Muscle layer of colon (tissue), 2 donors: ENCODE data around the gene CYP2R1.
"Not testable (repeated sequence)": the region's sequence is repeated elsewhere in the genome, so short reads cannot be mapped to it uniquely, and the experiment has no call there.

Experiments
- H3K27ac ChIP-seq: one replicate; pipeline ENCODE4 v1.7.0; 2013; ENCODE audit warnings: low read depth, mild to moderate bottlenecking, low read length, moderate library complexity
- H3K27me3 ChIP-seq, 2 donors: one replicate each; pipeline ENCODE4 v1.7.0; 2013; ENCODE audit warnings: low read length in 2 of 2, mild to moderate bottlenecking in 2 of 2; ENCODE audit not compliant: insufficient read depth in 2 of 2, control insufficient read depth in 1 of 2
- H3K36me3 ChIP-seq: one replicate; pipeline ENCODE4 v1.7.0; 2013; ENCODE audit warnings: mild to moderate bottlenecking, low read length; ENCODE audit not compliant: insufficient read depth
- H3K4me1 ChIP-seq: one replicate; pipeline ENCODE4 v1.7.0; 2013; ENCODE audit warnings: mild to moderate bottlenecking, low read length; ENCODE audit not compliant: insufficient read depth
- H3K4me3 ChIP-seq, 2 donors: one replicate each; pipeline ENCODE4 v1.7.0; 2013; ENCODE audit warnings: low read length in 2 of 2, low read depth in 1 of 2, mild to moderate bottlenecking in 1 of 2, moderate library complexity in 1 of 2
- H3K9ac ChIP-seq: one replicate; pipeline ENCODE4 v1.7.0; 2013; ENCODE audit warnings: low read length
- H3K9me3 ChIP-seq: one replicate; pipeline ENCODE4 v1.7.0; 2013; ENCODE audit warnings: mild to moderate bottlenecking, low read length
- donor health status: abdominal sarcoma.
- donor health status: Adenocarcinoma of cecum.

CYP2R1 gene

DNA sequence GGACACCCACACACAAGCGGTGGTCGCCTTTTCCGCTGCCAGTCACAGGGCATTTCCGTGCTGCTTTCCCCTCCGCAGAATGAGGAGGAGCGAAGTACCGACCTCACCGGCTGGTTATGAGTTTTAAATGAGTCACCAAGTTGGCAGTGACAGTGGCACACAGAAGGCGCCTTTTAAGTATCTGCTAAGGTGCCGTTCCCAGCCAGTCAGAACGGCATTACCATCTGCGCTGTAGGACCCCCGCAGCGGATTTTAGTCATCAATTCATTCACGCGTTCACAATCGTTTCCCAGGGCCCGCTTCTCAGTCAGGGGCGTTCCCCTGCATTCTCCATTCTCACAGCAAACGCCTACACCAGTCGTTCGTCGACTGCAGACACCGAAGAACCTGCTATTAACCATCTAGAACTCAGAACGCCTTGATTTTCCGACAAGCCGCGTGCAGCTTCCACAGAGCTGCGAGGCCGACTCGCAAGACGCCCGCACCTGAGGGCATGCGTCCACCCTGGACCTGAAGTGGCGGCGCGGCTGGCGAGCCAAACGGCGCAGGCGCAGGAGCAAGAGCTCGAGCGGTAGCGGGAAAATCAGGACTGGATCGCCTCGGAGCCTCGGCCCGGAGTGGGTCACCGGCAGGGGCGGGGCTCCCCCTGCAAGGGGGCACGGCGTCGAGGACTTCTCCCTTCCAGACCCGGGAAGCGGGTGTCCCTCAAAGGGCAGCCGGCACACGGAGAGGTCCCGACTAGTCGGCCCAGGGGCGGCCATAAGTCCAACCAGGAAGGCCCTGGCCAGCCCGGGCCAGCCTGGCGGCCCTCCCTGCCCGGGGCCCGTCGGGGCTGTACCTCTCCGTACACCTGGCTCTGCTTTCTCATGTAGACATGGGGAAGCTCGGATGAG is 642 bp downstream of the CYP2R1 start:
- no peaks in the 10 kb centered on the region for H3K4me1 ChIP-seq
- H3K27me3 ChIP-seq, result no peaks in the 10 kb centered on the region
- no peaks in the 10 kb centered on the region for H3K36me3 ChIP-seq
- peak overlapping the region; percentile 70 for H3K27ac ChIP-seq
- H3K9me3 ChIP-seq, result no peaks in the 10 kb centered on the region
- peak overlapping the region; percentile 49 for H3K9ac ChIP-seq
- H3K4me3 ChIP-seq, result peak overlapping the region; percentile 70 to 72

DNA sequence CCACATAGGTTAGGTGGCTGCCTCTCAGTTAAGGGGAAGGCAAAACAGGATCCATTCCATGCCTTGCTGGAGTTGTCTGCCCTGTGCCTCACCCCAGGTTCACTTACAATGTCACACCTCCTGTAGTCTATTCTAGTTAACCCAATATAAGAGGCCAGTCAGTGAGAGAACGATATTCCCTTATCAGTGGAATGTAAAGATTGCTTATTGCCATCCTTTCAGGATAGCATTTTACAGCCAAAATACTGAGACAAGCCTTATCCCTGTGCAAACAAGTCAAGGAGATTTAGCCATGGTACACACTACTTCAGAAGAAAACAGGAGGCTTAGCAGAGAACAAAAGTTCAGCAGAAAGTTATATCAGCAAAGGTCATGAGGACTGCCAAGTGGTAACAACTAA is 5.5 kb downstream of the CYP2R1 start:
- H3K9me3 ChIP-seq, result no peaks in the 10 kb centered on the region
- no peak overlapping the region for H3K9ac ChIP-seq
- H3K4me3 ChIP-seq, result no peak overlapping the region
- no peaks in the 10 kb centered on the region for H3K27me3 ChIP-seq
- peaks cover 5% of the 10 kb centered on the region for H3K36me3 ChIP-seq
- no peaks in the 10 kb centered on the region for H3K4me1 ChIP-seq
- no peak overlapping the region for H3K27ac ChIP-seq

DNA sequence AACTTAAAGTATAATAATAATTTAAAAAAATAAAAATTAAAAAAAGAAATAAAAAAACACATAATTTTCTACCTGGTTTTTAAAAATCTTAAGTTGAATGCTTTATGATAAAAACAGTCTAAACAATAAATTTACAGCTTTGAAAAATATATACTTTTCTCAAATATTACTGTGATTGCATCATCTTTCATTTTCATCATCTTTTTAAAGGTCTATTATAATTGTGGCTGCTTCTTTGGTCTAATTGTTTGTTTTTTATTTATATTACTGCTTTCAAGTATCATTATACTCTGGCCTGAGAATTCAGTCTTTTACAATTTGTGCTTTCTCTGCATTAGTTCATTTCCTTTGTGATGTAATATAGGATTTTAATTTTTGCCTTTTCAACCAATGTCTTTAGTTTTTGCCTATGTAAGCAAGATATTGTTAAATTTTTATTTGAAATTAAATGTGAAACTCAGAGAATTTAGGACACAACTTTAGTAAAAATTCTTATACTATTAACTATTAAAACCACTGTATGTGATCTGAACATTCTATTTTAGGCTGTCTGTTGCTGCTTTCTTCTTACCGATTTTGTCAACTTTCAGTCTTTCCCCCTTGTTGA is 7.3 kb downstream of the CYP2R1 start:
- Histone ChIP-seq H3K27me3 (no peaks in the 10 kb centered on the region), H3K9ac (no peak overlapping the region), H3K27ac (no peak overlapping the region), H3K4me3 (no peak overlapping the region), H3K36me3 (peaks cover 5% of the 10 kb centered on the region), H3K9me3 (no peaks in the 10 kb centered on the region), H3K4me1 (no peaks in the 10 kb centered on the region)

- not testable (repeated sequence) for H3K36me3 ChIP-seq
Observed at GRCh38 chr11:14883683-14884082, 8.3 kb downstream of the CYP2R1 start.

DNA sequence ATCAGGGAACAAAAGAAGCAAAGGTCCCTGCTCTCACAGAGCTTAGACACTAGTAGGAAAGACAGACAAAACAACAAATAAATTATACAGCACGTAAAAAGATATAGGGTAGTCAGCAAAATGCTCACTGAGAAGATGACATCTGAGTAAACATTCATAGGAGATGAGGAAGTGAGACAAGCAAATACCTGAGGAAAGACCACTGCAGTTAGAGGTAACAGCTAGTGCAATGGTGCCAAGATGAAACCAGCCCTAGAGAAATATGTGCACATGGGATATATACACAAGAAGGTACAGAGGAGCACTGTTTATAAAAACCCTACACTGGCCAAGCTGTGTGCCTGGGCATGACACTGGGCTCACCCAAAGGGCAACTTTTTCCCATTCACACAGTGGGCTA is 9.8 kb downstream of the CYP2R1 start:
- H3K4me1 ChIP-seq, result no peaks in the 10 kb centered on the region
- H3K27me3 ChIP-seq, result no peaks in the 10 kb centered on the region
- peaks cover 12% of the 10 kb centered on the region for H3K36me3 ChIP-seq
- no peak overlapping the region for H3K9ac ChIP-seq
- no peak overlapping the region for H3K4me3 ChIP-seq
- no peaks in the 10 kb centered on the region for H3K9me3 ChIP-seq
- H3K27ac ChIP-seq, result no peak overlapping the region

More at GRCh38 chr11:14883683-14884082, 8.3 kb downstream of the CYP2R1 start:
- not testable (repeated sequence) for H3K9ac ChIP-seq, H3K4me1 ChIP-seq, H3K27me3 ChIP-seq, H3K9me3 ChIP-seq, H3K27ac ChIP-seq, H3K4me3 ChIP-seq

DNA sequence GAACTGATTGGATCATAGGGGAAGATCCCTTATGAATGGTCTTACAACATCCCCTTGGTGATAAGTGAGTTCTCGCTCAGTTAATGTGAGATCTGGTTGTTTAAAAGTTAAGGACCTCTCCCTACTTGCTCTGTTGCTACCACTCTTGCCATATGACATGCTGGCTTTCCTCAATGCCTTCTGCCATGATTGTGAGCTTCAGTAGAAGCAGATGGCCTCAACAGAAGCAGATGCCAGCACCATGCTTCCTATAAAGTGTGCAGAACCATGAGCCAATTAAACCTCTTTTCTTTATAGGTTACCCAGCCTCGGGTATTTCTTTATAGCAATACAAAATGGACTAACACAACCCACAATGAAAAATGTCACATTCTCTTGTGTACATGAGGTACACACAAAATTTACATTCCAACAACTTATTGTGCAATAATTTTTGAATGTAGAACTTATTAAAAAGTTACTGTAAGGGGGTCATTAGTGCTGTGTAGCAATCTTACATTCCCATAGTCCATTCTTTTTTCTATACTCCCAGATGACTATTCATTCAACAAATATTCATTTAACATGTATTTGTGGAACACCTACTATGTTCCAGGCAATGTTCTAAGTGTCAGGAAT is 10.3 kb downstream of the CYP2R1 start:
- H3K4me3 ChIP-seq, result no peak overlapping the region
- no peak overlapping the region for H3K27ac ChIP-seq
- no peaks in the 10 kb centered on the region for H3K9me3 ChIP-seq
- no peaks in the 10 kb centered on the region for H3K4me1 ChIP-seq
- H3K36me3 ChIP-seq, result peaks cover 14% of the 10 kb centered on the region
- H3K27me3 ChIP-seq, result no peaks in the 10 kb centered on the region
- H3K9ac ChIP-seq, result no peak overlapping the region

- no peaks in the 10 kb centered on the region for H3K4me1 ChIP-seq
- H3K27me3 ChIP-seq, result no peaks in the 10 kb centered on the region
- H3K9ac ChIP-seq, result no peak overlapping the region
- H3K9me3 ChIP-seq, result no peaks in the 10 kb centered on the region
- peaks cover 22% of the 10 kb centered on the region for H3K36me3 ChIP-seq
- H3K4me3 ChIP-seq, result no peak overlapping the region
- no peak overlapping the region for H3K27ac ChIP-seq
Observed at GRCh38 chr11:14875163-14875562, 16.9 kb downstream of the CYP2R1 start.

- H3K36me3 ChIP-seq, result peaks cover 28% of the 10 kb centered on the region
- no peaks in the 10 kb centered on the region for H3K4me1 ChIP-seq
- H3K9ac ChIP-seq, result no peak overlapping the region
- no peak overlapping the region for H3K4me3 ChIP-seq
- H3K9me3 ChIP-seq, result no peaks in the 10 kb centered on the region
- no peak overlapping the region for H3K27ac ChIP-seq
- H3K27me3 ChIP-seq, result no peaks in the 10 kb centered on the region
Observed at GRCh38 chr11:14873632-14874031, 18.4 kb downstream of the CYP2R1 start.

DNA sequence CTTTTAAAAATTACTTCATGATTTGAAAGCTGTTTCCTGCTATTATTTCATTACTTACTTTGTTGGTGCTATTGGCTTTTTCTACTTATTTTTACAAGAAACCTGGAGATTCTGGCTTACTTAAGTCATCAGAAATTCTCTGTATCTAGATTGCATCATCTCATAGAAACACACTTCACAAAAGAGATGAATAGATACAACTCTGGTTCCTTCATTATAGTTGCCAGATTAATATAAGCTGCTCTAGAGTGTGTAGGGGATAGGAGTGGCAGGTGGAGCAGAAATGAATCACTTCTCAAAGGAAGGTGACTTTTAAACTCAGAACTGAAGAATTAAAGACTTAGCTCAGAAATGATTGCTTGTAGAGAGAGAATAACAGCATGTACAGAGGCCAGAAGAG is 20.0 kb downstream of the CYP2R1 start:
- Histone ChIP-seq H3K27me3 (no peaks in the 10 kb centered on the region), H3K36me3 (peaks cover 24% of the 10 kb centered on the region), H3K4me3 (no peak overlapping the region), H3K27ac (no peak overlapping the region), H3K4me1 (no peaks in the 10 kb centered on the region), H3K9ac (no peak overlapping the region), H3K9me3 (no peaks in the 10 kb centered on the region)

DNA sequence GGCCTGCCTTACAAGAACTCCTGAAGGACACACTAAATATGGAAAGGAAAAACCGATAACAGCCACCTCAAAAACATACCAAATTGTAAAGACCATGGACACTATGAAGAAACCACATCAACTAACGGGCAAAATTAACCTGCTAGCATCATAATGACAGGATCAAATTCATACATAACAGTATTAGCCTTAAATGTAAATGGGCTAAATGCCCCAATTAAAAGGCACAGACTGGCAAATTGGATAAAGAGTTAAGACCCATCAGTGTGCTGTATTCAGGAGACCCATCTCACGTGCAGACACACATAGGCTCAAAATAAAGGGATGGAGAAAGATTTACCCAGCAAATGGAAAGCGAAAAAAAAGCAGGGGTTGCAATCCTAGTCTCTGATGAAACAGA is 28.3 kb downstream of the CYP2R1 start:
- H3K36me3 ChIP-seq, result peaks cover 18% of the 10 kb centered on the region
- H3K4me1 ChIP-seq, H3K27me3 ChIP-seq, H3K27ac ChIP-seq, H3K4me3 ChIP-seq, H3K9me3 ChIP-seq, H3K9ac ChIP-seq: not testable (repeated sequence)

- Histone ChIP-seq H3K9ac (no peak overlapping the region), H3K4me1 (no peaks in the 10 kb centered on the region), H3K27me3 (no peaks in the 10 kb centered on the region), H3K4me3 (no peak overlapping the region), H3K36me3 (peaks cover 20% of the 10 kb centered on the region), H3K27ac (no peak overlapping the region), H3K9me3 (no peaks in the 10 kb centered on the region)
Observed at GRCh38 chr11:14861680-14862079, 30.4 kb downstream of the CYP2R1 start.
